GM21367 (cell line): ENCODE data around the gene CCSER2.
"Not testable (repeated sequence)": the region's sequence is repeated elsewhere in the genome, so short reads cannot be mapped to it uniquely, and the experiment has no call there.

ENCODE experiments used
- ATAC-seq: cut with Tn5 transposase; IDR thresholded peaks from one replicate; pipeline ENCODE4 v1.9.1; 2021; ENCODE audit not compliant: unreplicated experiment

CCSER2 gene, protein sequence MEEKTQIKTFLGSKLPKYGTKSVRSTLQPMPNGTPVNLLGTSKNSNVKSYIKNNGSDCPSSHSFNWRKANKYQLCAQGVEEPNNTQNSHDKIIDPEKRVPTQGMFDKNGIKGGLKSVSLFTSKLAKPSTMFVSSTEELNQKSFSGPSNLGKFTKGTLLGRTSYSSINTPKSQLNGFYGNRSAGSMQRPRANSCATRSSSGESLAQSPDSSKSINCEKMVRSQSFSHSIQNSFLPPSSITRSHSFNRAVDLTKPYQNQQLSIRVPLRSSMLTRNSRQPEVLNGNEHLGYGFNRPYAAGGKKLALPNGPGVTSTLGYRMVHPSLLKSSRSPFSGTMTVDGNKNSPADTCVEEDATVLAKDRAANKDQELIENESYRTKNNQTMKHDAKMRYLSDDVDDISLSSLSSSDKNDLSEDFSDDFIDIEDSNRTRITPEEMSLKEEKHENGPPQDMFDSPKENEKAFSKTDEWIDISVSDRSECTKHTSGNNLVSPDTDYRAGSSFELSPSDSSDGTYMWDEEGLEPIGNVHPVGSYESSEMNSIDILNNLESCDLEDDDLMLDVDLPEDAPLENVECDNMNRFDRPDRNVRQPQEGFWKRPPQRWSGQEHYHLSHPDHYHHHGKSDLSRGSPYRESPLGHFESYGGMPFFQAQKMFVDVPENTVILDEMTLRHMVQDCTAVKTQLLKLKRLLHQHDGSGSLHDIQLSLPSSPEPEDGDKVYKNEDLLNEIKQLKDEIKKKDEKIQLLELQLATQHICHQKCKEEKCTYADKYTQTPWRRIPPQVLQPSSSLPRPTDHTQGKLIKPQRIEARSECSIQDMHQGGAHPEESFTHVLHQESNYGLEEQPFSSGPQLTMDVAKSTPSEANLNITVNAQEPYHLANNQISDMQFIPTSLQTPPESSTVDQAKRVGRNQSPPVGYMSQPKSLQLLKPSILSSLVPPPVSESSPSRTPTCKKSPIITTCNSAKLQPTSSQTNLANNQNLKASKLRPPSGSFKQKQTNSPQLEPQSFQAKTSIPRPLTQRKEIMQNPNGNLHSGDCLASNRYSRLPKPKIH

GRCh38 chr10:84328418-84329195 lies at the start of gene CCSER2:
CCSER2 (plus strand) TSS chr10:84328589; CDS start chr10:84371053, 42,464 bp downstream.
- peak; percentile 58 for ATAC-seq

DNA sequence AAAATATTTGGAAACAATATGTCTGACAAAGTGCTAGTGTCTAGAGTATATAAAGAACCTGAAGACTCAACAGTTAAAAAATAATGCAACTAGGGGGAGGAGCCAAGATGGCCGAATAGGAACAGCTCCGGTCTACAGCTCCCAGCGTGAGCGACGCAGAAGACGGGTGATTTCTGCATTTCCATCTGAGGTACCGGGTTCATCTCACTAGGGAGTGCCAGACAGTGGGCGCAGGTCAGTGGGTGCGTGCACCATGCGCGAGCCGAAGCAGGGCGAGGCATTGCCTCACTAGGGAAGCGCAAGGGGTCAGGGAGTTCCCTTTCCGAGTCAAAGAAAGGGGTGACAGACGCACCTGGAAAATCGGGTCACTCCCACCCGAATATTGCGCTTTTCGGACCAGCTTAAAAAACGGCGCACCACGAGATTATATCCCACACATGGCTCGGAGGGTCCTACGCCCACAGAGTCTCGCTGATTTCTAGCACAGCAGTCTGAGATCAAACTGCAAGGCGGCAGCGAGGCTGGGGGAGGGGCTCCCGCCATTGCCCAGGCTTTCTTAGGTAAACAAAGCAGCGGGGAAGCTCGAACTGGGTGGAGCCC lies 48.4 kb upstream of the CCSER2 start:
- ATAC-seq = not testable (repeated sequence)

DNA sequence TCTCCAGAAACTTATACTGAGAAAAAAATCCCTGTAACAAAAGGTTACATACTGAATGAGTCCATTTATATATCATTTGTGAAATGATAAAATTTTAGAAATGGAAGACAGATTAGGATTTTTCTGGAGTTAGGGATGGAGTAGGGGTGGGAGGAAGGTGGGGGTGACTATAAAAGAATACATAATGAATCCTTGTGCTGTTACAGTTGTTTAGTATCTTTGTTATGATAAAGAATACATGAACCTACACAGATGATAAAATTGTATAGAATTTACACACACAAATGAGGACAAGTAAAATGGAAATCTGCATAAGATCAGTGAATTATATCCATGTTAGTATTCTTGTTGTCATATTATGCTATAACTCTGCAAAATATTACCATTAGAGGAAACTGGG lies 41.7 kb upstream of the CCSER2 start:
- no peak for ATAC-seq

- no peak for ATAC-seq
Observed at GRCh38 chr10:84288151-84288550, 40.2 kb upstream of the CCSER2 start.

GRCh38 chr10:84289521-84290200 lies 38.7 kb upstream of the CCSER2 start:
- ATAC-seq = no peak

DNA sequence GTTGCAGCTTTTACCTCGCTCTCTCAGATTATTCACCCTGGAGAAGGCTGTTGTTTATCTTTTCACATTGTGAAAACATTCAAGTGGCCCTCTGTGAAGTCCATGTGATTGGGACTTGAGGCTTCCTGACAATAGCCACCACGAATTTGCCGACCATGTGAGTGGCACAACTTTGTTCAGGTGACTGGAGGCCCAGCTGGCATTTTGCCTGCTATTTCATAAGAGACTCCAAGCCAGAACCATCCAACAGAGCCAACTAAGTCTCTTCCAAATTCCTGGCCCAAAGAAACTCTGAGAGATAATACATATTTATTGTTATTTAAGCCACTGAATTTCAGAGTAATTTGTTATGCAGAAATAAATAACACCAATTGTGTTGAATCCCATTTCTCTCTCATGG lies 38.2 kb upstream of the CCSER2 start:
- no peak for ATAC-seq

DNA sequence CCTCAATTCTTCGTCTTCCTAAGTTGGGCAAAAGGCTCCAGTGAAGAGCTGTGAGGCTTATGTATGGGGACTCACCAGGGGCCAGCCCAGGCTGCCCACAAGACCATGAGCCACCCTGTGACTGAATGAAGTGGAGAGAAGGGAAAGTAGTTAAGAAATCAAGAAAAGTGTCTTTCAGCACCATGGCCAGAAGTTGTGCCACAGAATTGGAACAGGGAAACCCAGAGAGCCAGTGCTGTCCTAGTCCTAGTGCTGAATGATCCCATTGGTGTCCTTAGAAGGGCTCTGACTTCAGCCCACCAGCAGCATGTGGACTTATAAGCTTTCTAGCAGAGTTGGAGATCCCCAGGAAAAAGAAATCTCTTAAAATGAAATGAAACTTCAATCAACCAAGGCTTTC lies 37.0 kb upstream of the CCSER2 start:
- ATAC-seq = no peak

DNA sequence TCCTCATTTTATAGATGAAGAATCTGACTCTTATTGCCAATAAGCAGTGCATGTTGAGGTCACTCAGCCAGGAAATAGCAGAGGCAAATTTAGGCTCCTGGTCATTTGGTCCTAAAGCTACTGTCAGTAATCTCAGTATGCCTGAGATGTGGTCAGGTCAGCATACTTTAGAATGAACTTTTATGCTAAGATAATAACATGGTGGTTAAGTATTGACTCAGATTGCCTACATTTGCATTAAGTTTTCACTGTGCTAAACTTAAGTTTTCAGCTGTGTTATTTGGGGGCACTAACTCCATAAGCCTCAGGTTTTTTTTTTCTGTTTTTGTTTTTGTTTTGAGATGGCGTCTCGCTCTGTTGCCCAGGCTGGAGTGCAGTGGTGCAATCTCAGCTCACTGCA lies 35.9 kb upstream of the CCSER2 start:
- peak; percentile 45 for ATAC-seq

DNA sequence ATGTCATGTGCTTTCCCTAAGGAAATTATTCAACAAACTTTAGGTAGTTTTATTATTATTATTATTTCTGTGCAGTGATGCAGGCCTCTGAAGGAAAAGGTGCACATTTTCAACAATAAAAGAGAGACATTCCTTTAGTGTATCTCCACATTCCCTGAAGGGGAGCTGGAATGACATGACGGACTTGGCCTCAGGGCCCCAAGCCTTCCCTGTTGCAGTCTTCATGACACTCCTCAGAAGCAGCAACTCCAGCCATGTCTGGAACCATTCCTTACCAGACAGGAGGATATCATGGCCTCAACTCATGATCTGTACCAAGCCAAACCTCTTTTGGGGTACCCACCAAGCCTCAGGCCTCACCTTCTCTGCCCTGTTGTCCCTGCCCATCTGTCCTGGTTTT lies 35.2 kb upstream of the CCSER2 start:
- ATAC-seq = no peak

DNA sequence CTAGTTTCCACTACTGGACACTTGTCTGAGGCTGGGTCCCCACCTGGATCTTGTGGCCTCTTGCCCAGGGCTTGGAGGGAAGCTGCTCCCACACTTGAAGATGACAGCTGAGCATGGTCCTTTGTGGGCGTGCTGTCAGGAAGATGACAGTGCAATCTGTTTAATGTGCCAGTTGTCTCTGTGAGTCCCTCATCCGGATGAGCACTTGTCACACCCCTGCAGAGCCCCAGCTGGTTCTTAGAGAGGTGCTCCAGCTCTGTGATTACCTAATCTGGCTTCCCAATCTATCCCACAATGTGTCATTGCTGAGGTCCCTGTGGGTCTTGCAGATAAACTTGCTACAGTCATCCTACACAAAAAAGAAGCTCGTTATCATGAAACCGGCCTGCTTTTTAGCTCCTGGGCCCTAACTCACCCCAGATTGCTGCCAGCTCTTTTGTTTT lies 34.8 kb upstream of the CCSER2 start:
- ATAC-seq = no peak

- ATAC-seq = peak; percentile 75
Observed at GRCh38 chr10:84294766-84295447, 33.5 kb upstream of the CCSER2 start.

- ATAC-seq = no peak
Observed at GRCh38 chr10:84296091-84296981, 32.1 kb upstream of the CCSER2 start.

GRCh38 chr10:84298057-84298456 lies 30.3 kb upstream of the CCSER2 start:
- no peak for ATAC-seq

DNA sequence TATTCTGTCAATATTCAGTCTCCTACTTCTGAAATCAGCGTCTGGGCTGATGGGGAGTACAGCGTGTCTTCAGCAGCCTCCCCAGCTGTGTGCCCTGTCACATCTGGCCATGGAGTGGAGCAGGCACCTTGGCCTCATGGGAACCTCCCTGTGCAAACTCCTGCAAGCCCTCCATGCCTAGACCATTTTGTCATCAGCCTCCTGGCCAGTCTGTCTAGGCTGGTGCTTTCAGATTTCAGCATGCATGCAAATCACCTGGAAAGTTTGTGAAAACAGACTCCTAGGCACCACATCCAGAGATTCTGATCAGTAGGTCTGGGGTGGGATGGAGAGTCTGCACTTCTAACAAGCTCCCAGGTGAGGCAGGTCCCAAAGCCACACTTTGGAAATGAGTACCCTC lies 26.2 kb upstream of the CCSER2 start:
- no peak for ATAC-seq

GRCh38 chr10:84306751-84307384 lies 21.5 kb upstream of the CCSER2 start:
- no peak for ATAC-seq

- no peak for ATAC-seq
Observed at GRCh38 chr10:84308021-84308420, 20.4 kb upstream of the CCSER2 start.

- peak; percentile 75 for ATAC-seq
Observed at GRCh38 chr10:84308481-84309304, 19.7 kb upstream of the CCSER2 start.
